K562 (cell line): ENCODE measurements around the gene ZBTB9. TPM values are rescaled to one million over a fixed set of nuclear protein-coding genes. Genes with fewer than 3 reads are reported as not detected.

Source experiments
- BDP1 ChIP-seq: IDR thresholded peaks from 3 replicates; pipeline ENCODE4 v1.6.1; 2011; ENCODE audit not compliant: insufficient read length, insufficient read depth
- CREM ChIP-seq: IDR thresholded peaks from 2 replicates; pipeline ENCODE4 v1.6.1; 2014; ENCODE audit warnings: antibody characterized with exemption, low read depth
- EGR1 ChIP-seq: fragments of 450-650 bp; conservative IDR thresholded peaks from 2 replicates; pipeline ENCODE4 v1.6.1; 2017; ENCODE audit warnings: mild to moderate bottlenecking
- EHMT2 ChIP-seq: fragments of 450-650 bp; IDR thresholded peaks from 2 replicates; pipeline ENCODE4 v1.6.1; 2018; ENCODE audit warnings: antibody characterized with exemption
- ELF4 ChIP-seq: fragments of 450-650 bp; formaldehyde crosslinking; IDR thresholded peaks from 2 replicates; pipeline ENCODE4 v1.4.0; 2022; ENCODE audit warnings: missing genetic modification characterization
- HMGN3 ChIP-seq: IDR thresholded peaks from 2 replicates; pipeline ENCODE4 v1.6.1; 2011; ENCODE audit warnings: borderline replicate concordance, low read depth, mild to moderate bottlenecking, mixed read lengths, low read length; ENCODE audit not compliant: insufficient read length; ENCODE audit errors: extremely low read depth
- KAT7 ChIP-seq: sonication (generic); formaldehyde crosslinking; IDR thresholded peaks from 2 replicates; pipeline ENCODE4 v1.8.0; 2022; ENCODE audit warnings: missing genetic modification reagents, mild to moderate bottlenecking, borderline replicate concordance
- KDM5B ChIP-seq: fragments of 200-600 bp; sonication (generic); IDR thresholded peaks from 2 replicates; pipeline ENCODE4 v1.6.1; 2012; ENCODE audit warnings: low read depth, mild to moderate bottlenecking, moderate library complexity, low read length, control low read depth, inconsistent platforms; ENCODE audit not compliant: insufficient replicate concordance
- MAZ ChIP-seq, 2 experiments: fragments of 450-650 bp in 1 of 2; sonication (generic) in 1 of 2; formaldehyde crosslinking; IDR thresholded peaks in 1 of 2; conservative IDR thresholded peaks in 1 of 2; 2 replicates each; pipeline versions ENCODE4 v1.4.0 to v1.5.0; 2020; ENCODE audit warnings: mild to moderate bottlenecking in 1 of 2, missing genetic modification reagents in 1 of 2
- NR2C2 ChIP-seq, 2 experiments: fragments of 200-800 bp in 1 of 2; sonication (Bioruptor generic) in 1 of 2; sonication (generic) in 1 of 2; formaldehyde crosslinking in 1 of 2; IDR thresholded peaks; 2 replicates each; pipeline versions ENCODE4 v1.6.1 to v1.8.0; 2016 to 2022; ENCODE audit warnings: mild to moderate bottlenecking in 1 of 2, missing compliant biosample characterization in 1 of 2, missing genetic modification characterization in 1 of 2, missing genetic modification reagents in 1 of 2
- PURB ChIP-seq: sonication (generic); formaldehyde crosslinking; IDR thresholded peaks from 2 replicates; pipeline ENCODE4 v1.9.0; 2021; ENCODE audit warnings: low read depth, mild to moderate bottlenecking, missing genetic modification reagents
- SMAD3 ChIP-seq: fragments of 450-650 bp; formaldehyde crosslinking; conservative IDR thresholded peaks from 2 replicates; pipeline ENCODE4 v1.4.0; 2020; ENCODE audit warnings: mild to moderate bottlenecking
- ZNF263 ChIP-seq: sonication (generic); formaldehyde crosslinking; IDR thresholded peaks from 2 replicates; pipeline ENCODE4 v1.8.0; 2022; ENCODE audit warnings: mild to moderate bottlenecking, missing genetic modification reagents, borderline replicate concordance
- ZNF408 ChIP-seq: fragments of 250-450 bp; sonication (Bioruptor Pico); IDR thresholded peaks from 2 replicates; pipeline ENCODE4 v1.4.0; 2020; ENCODE audit warnings: low read depth, mild to moderate bottlenecking, moderate library complexity
- ZNF695 ChIP-seq: fragments of 450-650 bp; formaldehyde crosslinking; IDR thresholded peaks from 2 replicates; pipeline ENCODE4 v1.4.0; 2020; ENCODE audit warnings: mild to moderate bottlenecking, moderate library complexity
- ZNF707 ChIP-seq: fragments of 250-450 bp; sonication (Bioruptor Pico); conservative IDR thresholded peaks from 2 replicates; pipeline ENCODE4 v1.8.0; 2022; ENCODE audit warnings: inconsistent platforms, mild to moderate bottlenecking, moderate library complexity
- polyA plus RNA-seq, 8 experiments: library from polyadenylated mRNA; depleted of rRNA in 4 of 8; stranded (reverse) in 5 of 8; unstranded in 3 of 8; fragments of >200 nt; fragmentation: Nextera tagmentation in 2 of 8; fragmentation: Illumina TruSeq in 1 of 8; extraction: Ambion mirVana in 2 of 8; extraction: Trizol in 1 of 8; gene quantifications; 2 replicates each; pipeline versions ENCODE4 v1.2.1 to v1.2.3, GENCODE V29; 2011 to 2014; ENCODE audit warnings: inconsistent platforms in 1 of 8, missing spikeins in 1 of 8
- total RNA-seq, 7 experiments: library from RNA; depleted of rRNA in 6 of 7; stranded (reverse); fragments of >200 nt in 6 of 7; fragmentation: Illumina TruSeq in 2 of 7; extraction: Trizol in 2 of 7; gene quantifications; 2 replicates each; pipeline versions ENCODE4 v1.2.1 to v1.2.3, GENCODE V29; 2011 to 2021; ENCODE audit warnings: low replicate concordance in 1 of 7
- TF ChIP-seq, protein P1 (sequence below): sonication (generic); formaldehyde crosslinking; IDR thresholded peaks from 2 replicates; pipeline ENCODE4 v1.8.0; 2022; ENCODE audit warnings: mild to moderate bottlenecking, missing genetic modification reagents
- TF ChIP-seq, protein P2 (sequence below): conservative IDR thresholded peaks from 2 replicates; pipeline ENCODE4 v1.6.1; 2011; ENCODE audit warnings: low read depth, mild to moderate bottlenecking, low read length; ENCODE audit not compliant: control insufficient read depth
- TF ChIP-seq, protein P3 (sequence below): sonication (generic); formaldehyde crosslinking; IDR thresholded peaks from 2 replicates; pipeline ENCODE4 v1.8.0; 2022; ENCODE audit warnings: missing genetic modification reagents, mild to moderate bottlenecking, borderline replicate concordance
- TF ChIP-seq, protein P4 (sequence below): sonication (generic); formaldehyde crosslinking; IDR thresholded peaks from 2 replicates; pipeline ENCODE4 v1.8.1; 2023; ENCODE audit warnings: mild to moderate bottlenecking, missing genetic modification reagents

The ZBTB9 gene
- total and polyA plus RNA-seq, 9 of the 15 experiments (the other 6 are each of a cell fraction or from before 2014, with no cell fraction given): 1.9 to 19.5 (median 10.4) TPM

DNA sequence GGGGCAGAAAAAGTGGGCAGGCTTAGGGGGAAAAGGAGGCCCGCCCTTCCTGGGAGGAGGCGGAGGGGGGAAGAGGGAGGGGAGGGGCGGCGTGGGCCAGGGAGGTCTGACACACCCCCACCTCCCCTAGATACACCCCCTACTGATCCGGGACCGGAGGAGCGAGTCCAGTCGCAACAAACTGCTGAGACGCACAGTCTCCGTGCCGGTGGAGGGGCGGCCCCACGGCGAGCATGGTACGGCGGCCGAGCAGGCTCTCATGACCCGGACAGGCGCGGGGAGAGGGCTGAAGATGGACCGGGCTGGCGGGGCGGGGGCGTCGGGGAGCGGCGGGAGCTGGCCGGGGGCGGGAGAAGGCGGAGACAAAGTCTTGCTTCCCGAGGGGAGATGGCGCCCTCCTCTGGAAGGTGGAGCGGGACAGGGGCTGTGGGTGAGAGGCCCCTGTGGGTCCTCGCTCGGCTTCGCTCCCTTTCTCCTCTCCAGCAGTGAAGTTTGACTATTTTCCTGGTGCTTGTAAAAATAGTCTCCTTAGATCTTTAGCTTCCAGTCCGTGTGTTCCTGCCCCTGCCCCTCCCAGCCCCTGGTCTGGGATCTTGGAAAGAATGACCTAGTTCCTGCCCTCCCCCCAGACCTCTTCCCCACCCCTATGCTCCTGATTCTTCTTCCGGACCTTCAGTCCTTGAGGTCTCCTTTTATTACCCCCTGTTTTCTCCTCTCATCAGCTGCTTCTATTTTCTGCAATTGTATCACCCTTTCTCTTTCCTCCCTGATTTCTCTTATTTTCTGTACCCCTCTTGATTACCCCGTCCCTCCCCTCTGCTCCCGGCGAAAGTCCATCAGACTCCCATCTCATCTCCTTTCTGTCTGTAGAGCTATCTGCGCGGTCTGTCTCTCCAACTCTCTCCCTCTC lies 28.5 kb upstream of the ZBTB9 start (continued):
- TF ChIP-seq ZNF707 (CRISPR knock-in tag): no peak
- TF ChIP-seq, protein P1, sequence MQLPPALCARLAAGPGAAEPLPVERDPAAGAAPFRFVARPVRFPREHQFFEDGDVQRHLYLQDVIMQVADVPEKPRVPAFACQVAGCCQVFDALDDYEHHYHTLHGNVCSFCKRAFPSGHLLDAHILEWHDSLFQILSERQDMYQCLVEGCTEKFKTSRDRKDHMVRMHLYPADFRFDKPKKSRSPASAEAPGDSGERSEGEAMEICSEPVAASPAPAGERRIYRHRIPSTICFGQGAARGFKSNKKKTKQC: no peak
- TF ChIP-seq, protein P2, sequence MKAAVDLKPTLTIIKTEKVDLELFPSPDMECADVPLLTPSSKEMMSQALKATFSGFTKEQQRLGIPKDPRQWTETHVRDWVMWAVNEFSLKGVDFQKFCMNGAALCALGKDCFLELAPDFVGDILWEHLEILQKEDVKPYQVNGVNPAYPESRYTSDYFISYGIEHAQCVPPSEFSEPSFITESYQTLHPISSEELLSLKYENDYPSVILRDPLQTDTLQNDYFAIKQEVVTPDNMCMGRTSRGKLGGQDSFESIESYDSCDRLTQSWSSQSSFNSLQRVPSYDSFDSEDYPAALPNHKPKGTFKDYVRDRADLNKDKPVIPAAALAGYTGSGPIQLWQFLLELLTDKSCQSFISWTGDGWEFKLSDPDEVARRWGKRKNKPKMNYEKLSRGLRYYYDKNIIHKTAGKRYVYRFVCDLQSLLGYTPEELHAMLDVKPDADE: peak; percentile 83
- peak; percentile 68; the same call in 1 of the 2 replicates for TF ChIP-seq NR2C2 (CRISPR knock-in tag; IDR thresholded peaks at IDR 0.05)
- TF ChIP-seq NR2C2 (tag; IDR thresholded peaks at IDR 0.05): peak; percentile 91
- no peak for TF ChIP-seq PURB (CRISPR knock-in tag)
- peak; percentile 43 for TF ChIP-seq KDM5B
- TF ChIP-seq ELF4 (CRISPR knock-in tag): peak; percentile 81; the same call in 1 of the 2 replicates
- TF ChIP-seq ZNF695 (CRISPR knock-in tag): no peak
- TF ChIP-seq EHMT2: 0 out of 2 replicates have a peak, but pooled peaks have one; percentile 35
- peak; percentile 84 for TF ChIP-seq CREM
- TF ChIP-seq ZNF408 (CRISPR knock-in tag): no peak
- peak; percentile 96 for TF ChIP-seq EGR1
- TF ChIP-seq MAZ (CRISPR knock-in tag; conservative IDR thresholded peaks at IDR 0.05 in 1 of 2, IDR thresholded peaks at IDR 0.05 in 1 of 2): peak; percentile 94 to 99
- TF ChIP-seq SMAD3 (CRISPR knock-in tag): no peak
- TF ChIP-seq, protein P3, sequence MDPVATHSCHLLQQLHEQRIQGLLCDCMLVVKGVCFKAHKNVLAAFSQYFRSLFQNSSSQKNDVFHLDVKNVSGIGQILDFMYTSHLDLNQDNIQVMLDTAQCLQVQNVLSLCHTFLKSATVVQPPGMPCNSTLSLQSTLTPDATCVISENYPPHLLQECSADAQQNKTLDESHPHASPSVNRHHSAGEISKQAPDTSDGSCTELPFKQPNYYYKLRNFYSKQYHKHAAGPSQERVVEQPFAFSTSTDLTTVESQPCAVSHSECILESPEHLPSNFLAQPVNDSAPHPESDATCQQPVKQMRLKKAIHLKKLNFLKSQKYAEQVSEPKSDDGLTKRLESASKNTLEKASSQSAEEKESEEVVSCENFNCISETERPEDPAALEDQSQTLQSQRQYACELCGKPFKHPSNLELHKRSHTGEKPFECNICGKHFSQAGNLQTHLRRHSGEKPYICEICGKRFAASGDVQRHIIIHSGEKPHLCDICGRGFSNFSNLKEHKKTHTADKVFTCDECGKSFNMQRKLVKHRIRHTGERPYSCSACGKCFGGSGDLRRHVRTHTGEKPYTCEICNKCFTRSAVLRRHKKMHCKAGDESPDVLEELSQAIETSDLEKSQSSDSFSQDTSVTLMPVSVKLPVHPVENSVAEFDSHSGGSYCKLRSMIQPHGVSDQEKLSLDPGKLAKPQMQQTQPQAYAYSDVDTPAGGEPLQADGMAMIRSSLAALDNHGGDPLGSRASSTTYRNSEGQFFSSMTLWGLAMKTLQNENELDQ: 0 out of 2 replicates have a peak, but pooled peaks have one; percentile 81
- TF ChIP-seq BDP1: no peak
- peak; percentile 23; the same call in 1 of the 2 replicates for TF ChIP-seq ZNF263 (CRISPR knock-in tag)
- TF ChIP-seq, protein P4, sequence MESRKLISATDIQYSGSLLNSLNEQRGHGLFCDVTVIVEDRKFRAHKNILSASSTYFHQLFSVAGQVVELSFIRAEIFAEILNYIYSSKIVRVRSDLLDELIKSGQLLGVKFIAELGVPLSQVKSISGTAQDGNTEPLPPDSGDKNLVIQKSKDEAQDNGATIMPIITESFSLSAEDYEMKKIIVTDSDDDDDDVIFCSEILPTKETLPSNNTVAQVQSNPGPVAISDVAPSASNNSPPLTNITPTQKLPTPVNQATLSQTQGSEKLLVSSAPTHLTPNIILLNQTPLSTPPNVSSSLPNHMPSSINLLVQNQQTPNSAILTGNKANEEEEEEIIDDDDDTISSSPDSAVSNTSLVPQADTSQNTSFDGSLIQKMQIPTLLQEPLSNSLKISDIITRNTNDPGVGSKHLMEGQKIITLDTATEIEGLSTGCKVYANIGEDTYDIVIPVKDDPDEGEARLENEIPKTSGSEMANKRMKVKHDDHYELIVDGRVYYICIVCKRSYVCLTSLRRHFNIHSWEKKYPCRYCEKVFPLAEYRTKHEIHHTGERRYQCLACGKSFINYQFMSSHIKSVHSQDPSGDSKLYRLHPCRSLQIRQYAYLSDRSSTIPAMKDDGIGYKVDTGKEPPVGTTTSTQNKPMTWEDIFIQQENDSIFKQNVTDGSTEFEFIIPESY (CRISPR knock-in tag): peak; percentile 69
- TF ChIP-seq KAT7 (CRISPR knock-in tag): 0 out of 2 replicates have a peak, but pooled peaks have one; percentile 47
- peak; percentile 40 for TF ChIP-seq HMGN3
